Thyroid gland (tissue), 4 donors: ENCODE measurements around the gene GCLC. TPM values are rescaled to one million over a fixed set of nuclear protein-coding genes. Genes with fewer than 3 reads are reported as not detected.

Experiments
- DNase-seq, 2 donors: peaks; one replicate each; pipeline ENCODE4 v3.0.0-alpha.2; 2019
- H3K27ac ChIP-seq, 3 donors: fragments of 200-600 bp; sonication (generic); 1 replicate in 2 of 3; 2 replicates in 1 of 3; pipeline ENCODE4 v1.5.1; 2016 to 2019; ENCODE audit warnings: mild to moderate bottlenecking in 1 of 3, moderate library complexity in 1 of 3
- H3K27me3 ChIP-seq: fragments of 200-600 bp; sonication (generic); one replicate; pipeline ENCODE4 v1.5.1; 2019
- H3K36me3 ChIP-seq, 2 donors: fragments of 200-600 bp; sonication (generic); one replicate each; pipeline ENCODE4 v1.5.1; 2016 to 2019
- H3K4me1 ChIP-seq, 2 donors: fragments of 200-600 bp; sonication (generic); one replicate each; pipeline ENCODE4 v1.5.1; 2017 to 2019
- H3K4me3 ChIP-seq, 3 donors: fragments of 200-600 bp; sonication (generic); replicated peaks in 1 of 3; 1 replicate in 2 of 3; 2 replicates in 1 of 3; pipeline ENCODE4 v1.5.1; 2016; ENCODE audit warnings: mild to moderate bottlenecking in 1 of 3
- H3K9me3 ChIP-seq: fragments of 200-600 bp; sonication (generic); one replicate; pipeline ENCODE4 v1.5.1; 2017
- POLR2A ChIP-seq, 2 donors: fragments of 450-650 bp; IDR thresholded peaks; one replicate each; pipeline ENCODE4 v1.6.1; 2017; ENCODE audit warnings: antibody characterized with exemption in 2 of 2, mild to moderate bottlenecking in 2 of 2, moderate library complexity in 1 of 2
- WGBS, 2 donors: methylation state at CpG; one replicate each; pipeline ENCODE4 v1.1.5; 2017; 5-methylcytosine and 5-hydroxymethylcytosine counted together
- intact Hi-C: fragments of 100-400 bp; cut with DNase I; formaldehyde crosslinking; loops from one replicate; pipeline ENCODE4 v1.15.1; 2023
- total RNA-seq, 4 donors: library from RNA; depleted of rRNA; stranded (reverse); fragments of >200 nt; gene quantifications; one replicate each; pipeline ENCODE4 v1.2.3, GENCODE V29; 2016
- TF ChIP-seq, protein P1 (sequence below), 6 experiments: fragments of 200-600 bp in 3 of 6; fragments of 450-650 bp in 3 of 6; sonication (generic) in 3 of 6; IDR thresholded peaks; one replicate each; pipeline ENCODE4 v1.5.1; 2016 to 2019; ENCODE audit warnings: antibody characterized with exemption in 6 of 6, mild to moderate bottlenecking in 2 of 6, inconsistent platforms in 1 of 6, moderate library complexity in 1 of 6

Gene GCLC
- total RNA-seq, 4 donors from 2014 or later: 67.3 to 210 (median 82.0) TPM

DNA sequence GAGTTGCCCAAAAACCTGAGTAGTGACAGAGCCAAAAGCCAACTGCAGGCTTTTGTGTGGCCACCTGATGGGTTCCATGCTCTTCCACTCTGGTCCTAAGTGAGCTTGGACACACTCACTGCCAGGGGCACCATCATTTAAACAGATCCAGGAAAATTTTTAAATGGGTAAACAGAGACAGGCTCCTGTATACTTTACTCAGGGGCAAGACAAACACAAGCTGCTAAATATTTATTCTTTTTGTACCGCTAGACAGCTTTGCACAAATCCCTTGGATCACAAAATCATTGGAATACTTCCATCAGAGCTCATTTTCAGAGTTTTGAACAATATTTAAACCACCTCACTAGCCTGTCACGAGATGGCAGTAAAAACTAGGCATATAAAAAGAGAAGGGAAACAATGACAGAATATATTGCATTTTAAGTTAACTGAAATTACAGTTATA, 31.4 kb downstream of the GCLC start:
- Histone ChIP-seq H3K4me3 (no peak overlapping the region), H3K27me3 (no peaks in the 10 kb centered on the region), H3K9me3 (no peaks in the 10 kb centered on the region), H3K4me1 (peaks cover 11% of the 10 kb centered on the region in 2 donors), H3K36me3 (peaks cover 21 to 23% of the 10 kb centered on the region in 2 donors), H3K27ac (no peak overlapping the region)
- DNase-seq: no peak
- WGBS, 2 donors: 88 to 97% methylated on average over 2 of the region's 2 CpGs
- TF ChIP-seq, protein P1, sequence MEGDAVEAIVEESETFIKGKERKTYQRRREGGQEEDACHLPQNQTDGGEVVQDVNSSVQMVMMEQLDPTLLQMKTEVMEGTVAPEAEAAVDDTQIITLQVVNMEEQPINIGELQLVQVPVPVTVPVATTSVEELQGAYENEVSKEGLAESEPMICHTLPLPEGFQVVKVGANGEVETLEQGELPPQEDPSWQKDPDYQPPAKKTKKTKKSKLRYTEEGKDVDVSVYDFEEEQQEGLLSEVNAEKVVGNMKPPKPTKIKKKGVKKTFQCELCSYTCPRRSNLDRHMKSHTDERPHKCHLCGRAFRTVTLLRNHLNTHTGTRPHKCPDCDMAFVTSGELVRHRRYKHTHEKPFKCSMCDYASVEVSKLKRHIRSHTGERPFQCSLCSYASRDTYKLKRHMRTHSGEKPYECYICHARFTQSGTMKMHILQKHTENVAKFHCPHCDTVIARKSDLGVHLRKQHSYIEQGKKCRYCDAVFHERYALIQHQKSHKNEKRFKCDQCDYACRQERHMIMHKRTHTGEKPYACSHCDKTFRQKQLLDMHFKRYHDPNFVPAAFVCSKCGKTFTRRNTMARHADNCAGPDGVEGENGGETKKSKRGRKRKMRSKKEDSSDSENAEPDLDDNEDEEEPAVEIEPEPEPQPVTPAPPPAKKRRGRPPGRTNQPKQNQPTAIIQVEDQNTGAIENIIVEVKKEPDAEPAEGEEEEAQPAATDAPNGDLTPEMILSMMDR (IDR thresholded peaks at IDR 0.05): no peak
- TF ChIP-seq POLR2A (IDR thresholded peaks at IDR 0.05): no peak
- intact Hi-C loops: no loop called here

DNA sequence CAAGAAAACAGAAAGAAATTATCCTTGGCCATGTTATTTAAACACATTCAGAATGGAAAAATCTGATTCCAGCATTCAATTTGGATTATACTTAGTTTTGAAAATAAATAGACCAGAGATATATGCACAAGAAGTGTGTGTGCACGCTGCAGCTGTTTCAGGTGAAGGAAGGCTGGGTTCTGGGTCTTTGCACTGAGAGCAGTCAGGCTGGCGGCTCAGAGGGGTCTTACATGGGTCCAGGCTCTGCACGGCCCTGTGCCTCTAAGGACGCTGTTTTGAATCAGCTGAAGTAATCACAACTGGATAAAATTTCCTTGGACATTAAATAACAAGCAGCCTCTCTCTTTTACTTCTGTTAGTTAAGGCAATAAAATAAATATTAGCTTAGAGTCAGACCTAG, 31.8 kb downstream of the GCLC start:
- Histone ChIP-seq H3K27me3 (no peaks in the 10 kb centered on the region), H3K36me3 (peaks cover 23% of the 10 kb centered on the region in 2 donors), H3K9me3 (no peaks in the 10 kb centered on the region), H3K27ac (no peak overlapping the region), H3K4me3 (no peak overlapping the region), H3K4me1 (peaks cover 11% of the 10 kb centered on the region in 2 donors)
- TF ChIP-seq, protein P1 (IDR thresholded peaks at IDR 0.05): no peak
- TF ChIP-seq POLR2A (IDR thresholded peaks at IDR 0.05): no peak
- DNase-seq: no peak
- intact Hi-C loops: no loop called here
- 92 to 94% methylated on average over 4 of the region's 4 CpGs for WGBS, 2 donors

DNA sequence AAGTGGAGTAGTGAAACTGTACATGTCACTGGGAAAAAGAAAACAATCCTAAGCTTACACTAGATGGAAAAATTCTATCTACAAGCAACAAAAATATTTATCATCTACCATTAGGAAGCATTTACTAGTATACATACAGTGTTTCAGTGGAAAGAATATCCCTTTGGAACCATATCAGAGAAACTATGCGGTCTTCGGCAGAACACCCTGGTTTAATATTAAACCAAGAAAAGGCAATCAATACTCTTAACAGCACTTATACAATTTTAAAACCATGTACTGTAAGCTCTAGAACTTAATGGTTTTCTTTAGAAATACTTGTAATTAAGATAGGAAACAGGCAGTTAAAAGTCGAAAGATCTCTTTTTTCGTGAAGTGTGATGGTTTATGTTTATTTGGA, 32.3 kb downstream of the GCLC start:
- intact Hi-C loops: no loop called here
- 68 to 70% methylated on average over 4 of the region's 4 CpGs for WGBS, 2 donors
- H3K36me3 ChIP-seq: peaks cover 23% of the 10 kb centered on the region in 2 donors

DNA sequence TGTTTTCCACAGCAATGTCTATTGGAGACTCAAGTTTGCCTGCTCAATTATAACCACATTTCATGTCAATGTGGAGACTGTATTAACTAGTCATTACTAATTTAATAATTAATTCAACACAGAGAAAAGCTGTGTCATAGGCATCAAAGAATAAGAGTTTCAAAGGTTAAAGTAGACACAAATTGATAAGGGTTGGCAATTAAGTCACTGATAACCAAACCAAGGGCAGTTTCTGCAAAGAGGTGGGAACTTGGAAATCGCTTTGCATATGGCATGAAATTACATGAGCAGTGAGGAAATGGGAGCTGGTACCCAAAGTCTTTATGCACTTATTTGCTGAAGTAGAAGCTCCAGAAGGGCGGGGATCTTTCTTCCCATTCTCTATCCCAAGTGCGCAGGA, 34.2 kb downstream of the GCLC start:
- DNase-seq: no peak
- Histone ChIP-seq H3K27me3 (no peaks in the 10 kb centered on the region), H3K36me3 (peaks cover 37 to 39% of the 10 kb centered on the region in 2 donors), H3K4me3 (no peak overlapping the region), H3K4me1 (peaks cover 2 to 4% of the 10 kb centered on the region in 2 donors), H3K9me3 (no peaks in the 10 kb centered on the region), H3K27ac (no peak overlapping the region)
- no peak for TF ChIP-seq POLR2A (IDR thresholded peaks at IDR 0.05)
- TF ChIP-seq, protein P1 (IDR thresholded peaks at IDR 0.05): no peak
- intact Hi-C loops: no loop called here
- 97 to 100% methylated on average over 3 of the region's 3 CpGs for WGBS, 2 donors

More for the DNA sequence above, 32.3 kb downstream of the GCLC start:
- Histone ChIP-seq H3K4me1 (peaks cover 11% of the 10 kb centered on the region in 2 donors), H3K27ac (no peak overlapping the region), H3K27me3 (no peaks in the 10 kb centered on the region), H3K9me3 (no peaks in the 10 kb centered on the region), H3K4me3 (no peak overlapping the region)
- TF ChIP-seq POLR2A (IDR thresholded peaks at IDR 0.05): no peak
- TF ChIP-seq, protein P1 (IDR thresholded peaks at IDR 0.05): no peak
- no peak for DNase-seq

DNA sequence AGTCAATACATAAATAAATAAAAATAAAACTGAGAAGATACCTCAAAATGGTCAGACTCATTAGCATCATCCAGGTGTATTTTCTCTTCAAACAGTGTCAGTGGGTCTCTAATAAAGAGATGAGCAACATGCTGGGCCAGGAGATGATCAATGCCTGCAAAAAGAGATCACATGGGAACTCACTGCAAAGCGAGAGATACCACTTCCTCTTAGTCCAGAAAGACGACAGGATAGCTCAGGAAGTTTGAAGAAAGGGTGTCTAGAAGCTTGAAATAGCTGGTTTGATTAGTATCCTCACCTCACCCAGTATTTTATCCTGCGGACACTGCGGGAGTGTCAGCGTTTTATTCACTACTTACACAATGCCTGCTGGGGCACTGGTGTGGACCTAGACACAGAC, 38.0 kb downstream of the GCLC start:
- no peak for DNase-seq
- no peak overlapping the region for H3K27ac ChIP-seq
- WGBS, 2 donors: 92% methylated on average over 5 of the region's 5 CpGs
- H3K27me3 ChIP-seq: no peaks in the 10 kb centered on the region
- H3K36me3 ChIP-seq: peaks cover 43 to 47% of the 10 kb centered on the region in 2 donors
- no peaks in the 10 kb centered on the region for H3K4me1 ChIP-seq
- H3K9me3 ChIP-seq: no peaks in the 10 kb centered on the region
- intact Hi-C loops: loop anchor here (10.0 kb wide), 1 partner anchor 448 kb away; no protein-coding TSS in a partner anchor
- no peak for TF ChIP-seq POLR2A (IDR thresholded peaks at IDR 0.05)
- TF ChIP-seq, protein P1 (IDR thresholded peaks at IDR 0.05): no peak
- no peak overlapping the region for H3K4me3 ChIP-seq
